ENCODE results near the gene PRKCB. TPM values are rescaled to one million over a fixed set of nuclear protein-coding genes. Genes with fewer than 3 reads are reported as not detected.

The PRKCB gene
- total and polyA plus RNA-seq, 2 experiments from 2014 or later: 3.7 to 16.4 TPM

GRCh38 chr16:23990507-23990906 is 154.7 kb downstream of the PRKCB start:
- Histone ChIP-seq H3K4me1 (ENCODE audit: insufficient read depth) (peaks cover 3% of the 10 kb centered on the region; the same call in 1 of the 2 replicates), H3K36me3 (ENCODE audit: insufficient read depth) (no peaks in the 10 kb centered on the region), H3K9me2 (ENCODE audit: insufficient read depth) (no peaks in the 10 kb centered on the region), H3K4me2 (no peak overlapping the region), H3F3A (replicated peaks; ENCODE audit: low read depth) (no peaks in the 10 kb centered on the region), H3K27me3 (ENCODE audit: insufficient read depth) (no peaks in the 10 kb centered on the region), H3K79me2 (replicated peaks; ENCODE audit: insufficient read depth) (no peaks in the 10 kb centered on the region), H2AFZ (no peak overlapping the region), H3K4me3 (no peak overlapping the region), H4K20me1 (replicated peaks; ENCODE audit: insufficient read depth) (no peaks in the 10 kb centered on the region), H3K27ac (ENCODE audit: low read depth) (no peak overlapping the region)
- Mint-ChIP-seq H3K36me3 (ENCODE audit: low read depth) (no peaks in the 10 kb centered on the region), H3K9me3 (no peaks in the 10 kb centered on the region; the same call in 2 of the 3 replicates), H3K4me3 (no peak overlapping the region), H3K4me1 (peaks cover 5% of the 10 kb centered on the region; the same call in 2 of the 3 replicates), H3K27ac (no peak overlapping the region), H3K27me3 (ENCODE audit: insufficient read depth, low read depth, poor library complexity) (no peaks in the 10 kb centered on the region)
- ATAC-seq (no peak), DNase-seq (ENCODE audit: low spot score) (no peak)
- TF ChIP-seq EZH2phosphoT487 (IDR thresholded peaks at IDR 0.05; ENCODE audit: unreplicated experiment) (no peak), ETS1 (IDR thresholded peaks at IDR 0.05) (no peak), REST (IDR thresholded peaks at IDR 0.05; ENCODE audit: unreplicated experiment) (no peak), JUNB (IDR thresholded peaks at IDR 0.05; ENCODE audit: unreplicated experiment) (no peak), CREB1 (CRISPR knock-in tag; IDR thresholded peaks at IDR 0.05; ENCODE audit: low read depth) (no peak)

GRCh38 chr16:23991066-23991465 is 155.3 kb downstream of the PRKCB start:
- no peak overlapping the region for H3K27ac Mint-ChIP-seq
- no peaks in the 10 kb centered on the region for H3K36me3 ChIP-seq (ENCODE audit: insufficient read depth)
- H3K4me1 ChIP-seq (ENCODE audit: insufficient read depth): peaks cover 3% of the 10 kb centered on the region; the same call in 1 of the 2 replicates
- no peak for TF ChIP-seq ETS1 (IDR thresholded peaks at IDR 0.05)
- TF ChIP-seq ZNF331 (CRISPR knock-in tag; IDR thresholded peaks at IDR 0.05; ENCODE audit: low read depth): no peak
- no peak for TF ChIP-seq CTCF (conservative IDR thresholded peaks at IDR 0.05; ENCODE audit: low read depth in 2 of 2)
- no peak for TF ChIP-seq EZH2 (IDR thresholded peaks at IDR 0.05; ENCODE audit: low read depth, unreplicated experiment)
- TF ChIP-seq CREB1 (CRISPR knock-in tag; IDR thresholded peaks at IDR 0.05; ENCODE audit: low read depth): no peak
- no peak for TF ChIP-seq ZNF114 (CRISPR knock-in tag; IDR thresholded peaks at IDR 0.05)
- no peak for TF ChIP-seq POLR2AphosphoS5 (IDR thresholded peaks at IDR 0.05; ENCODE audit: low read depth)
- TF ChIP-seq REST (IDR thresholded peaks at IDR 0.05; ENCODE audit: unreplicated experiment): no peak

More at GRCh38 chr16:23991066-23991465, 155.3 kb downstream of the PRKCB start:
- Histone ChIP-seq H4K20me1 (replicated peaks; ENCODE audit: insufficient read depth) (no peaks in the 10 kb centered on the region), H3F3A (replicated peaks; ENCODE audit: low read depth) (no peaks in the 10 kb centered on the region), H3K27ac (ENCODE audit: low read depth) (no peak overlapping the region), H3K9me2 (ENCODE audit: insufficient read depth) (no peaks in the 10 kb centered on the region), H3K4me3 (no peak overlapping the region), H2AFZ (no peak overlapping the region), H3K4me2 (no peak overlapping the region), H3K79me2 (replicated peaks; ENCODE audit: insufficient read depth) (no peaks in the 10 kb centered on the region), H3K27me3 (ENCODE audit: insufficient read depth) (no peaks in the 10 kb centered on the region)
- H3K27me3 Mint-ChIP-seq (ENCODE audit: insufficient read depth, low read depth, poor library complexity): no peaks in the 10 kb centered on the region
- DNase-seq (ENCODE audit: low spot score) (no peak), ATAC-seq (no peak; the same call in 2 of the 3 replicates)
- H3K4me3 Mint-ChIP-seq: no peak overlapping the region
- no peaks in the 10 kb centered on the region for H3K36me3 Mint-ChIP-seq (ENCODE audit: low read depth)
- peaks cover 5% of the 10 kb centered on the region; the same call in 2 of the 3 replicates for H3K4me1 Mint-ChIP-seq
- no peaks in the 10 kb centered on the region; the same call in 2 of the 3 replicates for H3K9me3 Mint-ChIP-seq
